Calu3 (cell line): ENCODE results near the gene COL5A1. TPM values are rescaled to one million over a fixed set of nuclear protein-coding genes. Genes with fewer than 3 reads are reported as not detected.

Source experiments
- BruUV-seq: library from RNA; stranded (reverse); fragments of 400-500 nt; replicated peaks from 2 replicates; lab custom pipeline; 2021; lab: Mats Ljungman, UMichigan
- CTCF ChIA-PET: fragments of 300-600 bp; sonication (Branson Sonifier 250); formaldehyde crosslinking; loops from one replicate; lab custom pipeline; 2022; ENCODE audit warnings: antibody characterized with exemption; lab: Charles Lee
- DNase-seq: peaks from one replicate; pipeline ENCODE4 v3.0.0; 2022
- H3K27ac Mint-ChIP-seq: one replicate; pipeline ENCODE4 v1.8.0; 2022; ENCODE audit warnings: mixed read lengths; ENCODE audit not compliant: unreplicated experiment
- H3K27me3 Mint-ChIP-seq: one replicate; pipeline ENCODE4 v1.8.0; 2022; ENCODE audit warnings: mixed read lengths; ENCODE audit not compliant: unreplicated experiment
- H3K36me3 Mint-ChIP-seq: one replicate; pipeline ENCODE4 v1.8.0; 2022; ENCODE audit warnings: mild to moderate bottlenecking, moderate library complexity, mixed read lengths; ENCODE audit not compliant: insufficient read depth, unreplicated experiment
- H3K4me1 Mint-ChIP-seq: one replicate; pipeline ENCODE4 v1.8.0; 2022; ENCODE audit warnings: mild to moderate bottlenecking, low read depth, mixed read lengths; ENCODE audit not compliant: unreplicated experiment
- H3K4me3 Mint-ChIP-seq: one replicate; pipeline ENCODE4 v1.8.0; 2022; ENCODE audit warnings: mild to moderate bottlenecking, low read depth, moderate library complexity, mixed read lengths; ENCODE audit not compliant: unreplicated experiment
- H3K9me3 Mint-ChIP-seq: one replicate; pipeline ENCODE4 v1.8.0; 2022; ENCODE audit warnings: low read depth, mixed read lengths; ENCODE audit not compliant: unreplicated experiment
- CTCF ChIP-seq: fragments of 200-600 bp; IDR thresholded peaks from one replicate; pipeline ENCODE4 v1.8.0; 2022; ENCODE audit warnings: antibody characterized with exemption; ENCODE audit not compliant: unreplicated experiment
- intact Hi-C: fragments of 100-400 bp; cut with micrococcal nuclease; formaldehyde crosslinking; loops from one replicate; pipeline ENCODE4 v1.10.0; 2022; ENCODE audit not compliant: unreplicated experiment
- total RNA-seq: library from RNA; stranded (reverse); gene quantifications from 2 replicates; pipeline ENCODE4 v1.2.3, GENCODE V29; 2022

The COL5A1 gene
- total RNA-seq, 1 experiment from 2014 or later = not detected

GRCh38 chr9:134617836-134618162 is 23.8 kb upstream of the COL5A1 start:
- peaks cover 3% of the 10 kb centered on the region for H3K9me3 Mint-ChIP-seq
- BruUV-seq = no TSS peak
- CTCF ChIA-PET = no interaction called here

GRCh38 chr9:134618163-134618832 is 23.3 kb upstream of the COL5A1 start:
- TF ChIP-seq CTCF = no peak
- CTCF ChIA-PET = no interaction called here
- intact Hi-C loops = no loop called here

More at GRCh38 chr9:134617836-134618162, 23.8 kb upstream of the COL5A1 start:
- H3K27ac Mint-ChIP-seq = no peak overlapping the region
- intact Hi-C loops = no loop called here
- H3K4me3 Mint-ChIP-seq = no peak overlapping the region
- no peaks in the 10 kb centered on the region for H3K36me3 Mint-ChIP-seq
- peaks cover 35% of the 10 kb centered on the region for H3K27me3 Mint-ChIP-seq
- DNase-seq = no peak
- no peak for TF ChIP-seq CTCF
- H3K4me1 Mint-ChIP-seq = no peaks in the 10 kb centered on the region

GRCh38 chr9:134618833-134619447 is 22.7 kb upstream of the COL5A1 start:
- Mint-ChIP-seq H3K9me3 (peaks cover 3% of the 10 kb centered on the region), H3K27ac (no peak overlapping the region), H3K4me3 (no peak overlapping the region), H3K4me1 (no peaks in the 10 kb centered on the region), H3K27me3 (peaks cover 37% of the 10 kb centered on the region), H3K36me3 (no peaks in the 10 kb centered on the region)
- intact Hi-C loops = no loop called here
- BruUV-seq = no TSS peak
- CTCF ChIA-PET = no interaction called here
- no peak for TF ChIP-seq CTCF
- DNase-seq = no peak

More at GRCh38 chr9:134618163-134618832, 23.3 kb upstream of the COL5A1 start:
- H3K27me3 Mint-ChIP-seq = peaks cover 37% of the 10 kb centered on the region
- DNase-seq = no peak
- no TSS peak for BruUV-seq
- no peaks in the 10 kb centered on the region for H3K36me3 Mint-ChIP-seq
- H3K9me3 Mint-ChIP-seq = peaks cover 3% of the 10 kb centered on the region
- no peak overlapping the region for H3K4me3 Mint-ChIP-seq
- H3K27ac Mint-ChIP-seq = no peak overlapping the region
- H3K4me1 Mint-ChIP-seq = no peaks in the 10 kb centered on the region

GRCh38 chr9:134619448-134619982 is 22.1 kb upstream of the COL5A1 start:
- no peak for DNase-seq
- CTCF ChIA-PET = no interaction called here
- intact Hi-C loops = no loop called here
- Mint-ChIP-seq H3K27me3 (peaks cover 42% of the 10 kb centered on the region), H3K27ac (no peak overlapping the region), H3K9me3 (peaks cover 3% of the 10 kb centered on the region), H3K4me1 (no peaks in the 10 kb centered on the region), H3K36me3 (no peaks in the 10 kb centered on the region), H3K4me3 (no peak overlapping the region)
- BruUV-seq = no TSS peak
- no peak for TF ChIP-seq CTCF
